ENCODE results near the gene ABR.

ABR gene

DNA sequence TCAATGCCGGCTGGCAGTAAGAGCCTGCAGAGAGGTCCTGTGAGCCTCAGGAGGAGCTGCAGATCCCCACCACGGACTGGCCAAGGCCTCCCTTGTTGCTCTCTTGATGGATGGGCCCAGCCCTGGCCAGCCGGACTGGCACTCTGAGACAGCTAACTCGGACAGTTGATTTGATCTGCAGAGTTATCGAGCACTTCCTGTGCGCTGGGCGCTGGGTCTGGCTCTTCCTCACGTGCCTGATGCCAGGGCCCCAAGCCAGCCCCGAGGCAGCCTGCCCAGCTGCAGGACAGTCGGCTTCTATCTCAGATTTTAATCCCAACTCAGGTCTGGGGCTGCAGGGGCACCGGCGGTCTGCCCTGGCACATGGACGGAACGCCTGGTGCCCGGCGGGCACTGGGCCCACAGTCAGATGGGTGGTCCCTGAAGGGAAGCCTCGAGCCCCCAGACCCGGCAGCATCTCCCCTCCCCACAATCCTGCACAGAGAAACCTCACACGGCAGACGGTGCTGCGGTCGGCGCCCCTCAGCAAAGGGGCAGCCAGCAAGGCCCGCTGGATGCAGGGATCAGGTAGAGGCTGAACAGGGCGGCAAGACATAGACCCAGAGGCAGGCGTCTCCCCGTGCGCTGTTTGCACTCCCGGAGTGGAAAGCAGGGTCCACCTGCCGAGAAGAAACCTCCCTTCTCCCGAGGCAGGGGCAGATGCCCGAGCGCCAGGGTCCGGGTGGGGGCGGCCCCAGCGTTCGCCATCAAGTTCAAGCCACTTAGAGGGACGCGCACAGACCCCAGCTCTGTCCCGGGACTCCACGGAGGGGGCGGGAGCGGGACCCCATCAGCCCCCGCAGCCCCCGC is 148.9 kb downstream of the ABR start:
- no peak for DNase-seq (ENCODE audit: low spot score)

DNA sequence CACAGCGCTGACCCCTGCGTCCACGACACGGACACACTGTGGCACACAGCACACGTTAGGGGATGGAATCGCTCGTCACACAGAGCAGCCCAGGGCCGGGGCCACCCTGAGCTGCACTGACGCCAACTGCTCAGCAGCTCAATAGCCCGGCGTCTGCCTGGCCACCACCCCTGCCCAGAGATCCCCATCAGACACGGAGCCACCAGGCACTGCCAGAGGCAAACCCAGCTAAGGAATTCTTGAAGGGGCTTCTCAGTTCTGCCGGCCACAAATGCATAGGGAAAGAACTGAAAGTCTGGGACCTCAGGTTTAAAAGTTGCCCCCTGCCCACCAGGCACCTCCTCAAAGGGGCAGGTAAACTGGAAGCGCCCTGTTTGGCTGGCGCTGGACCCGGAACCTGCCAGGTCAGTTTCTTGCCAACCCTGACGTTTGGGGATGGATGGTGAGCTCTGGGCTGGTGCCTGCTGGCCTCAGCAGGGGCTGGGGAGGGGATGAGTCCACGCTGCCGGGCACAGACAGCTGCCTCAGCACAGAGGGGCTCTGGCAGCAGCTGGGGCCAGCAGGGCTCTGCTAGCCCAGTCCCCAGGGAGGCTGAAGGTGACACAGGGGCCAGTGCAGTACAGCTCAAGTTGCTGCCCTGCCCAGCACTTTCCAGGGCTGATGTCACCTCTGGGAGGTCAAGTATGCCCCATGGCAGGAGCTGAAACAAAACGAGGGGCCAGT is 149.7 kb downstream of the ABR start:
- DNase-seq (ENCODE audit: low spot score), result no peak

DNA sequence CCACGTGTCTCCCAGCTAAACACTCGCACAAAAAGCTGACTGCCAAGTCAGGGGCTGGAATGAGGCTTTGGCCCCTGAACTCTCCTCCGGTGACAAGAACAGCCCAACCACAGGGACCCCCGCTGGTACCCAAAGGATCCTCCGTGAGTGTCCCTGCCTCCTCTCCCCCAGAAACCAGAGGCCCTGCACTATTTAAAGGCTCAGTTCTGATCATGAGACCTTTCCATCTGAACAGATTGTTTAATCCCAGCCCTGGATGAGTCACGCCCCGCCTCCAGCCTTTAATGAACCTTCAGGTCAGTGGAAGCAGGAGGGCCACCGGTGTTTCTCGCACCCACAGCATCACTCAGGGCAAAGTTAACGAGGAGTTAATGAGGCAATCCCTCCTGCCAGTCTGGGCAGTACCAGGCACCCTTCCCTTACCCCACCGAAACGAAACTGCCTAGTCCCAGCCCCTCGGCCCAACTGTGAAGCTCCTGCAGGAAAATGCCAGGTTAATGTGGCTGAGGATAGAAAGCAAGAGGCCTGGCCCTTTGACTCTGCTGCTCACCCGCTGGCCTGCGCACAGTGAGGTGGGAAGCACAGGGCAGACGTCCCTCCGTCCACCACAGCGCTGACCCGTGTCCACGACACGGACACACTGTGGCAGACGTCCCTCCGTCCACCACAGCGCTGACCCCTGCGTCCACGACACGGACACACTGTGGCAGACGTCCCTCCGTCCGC is 150.4 kb downstream of the ABR start:
- DNase-seq (ENCODE audit: low spot score), result peak; percentile 74

DNA sequence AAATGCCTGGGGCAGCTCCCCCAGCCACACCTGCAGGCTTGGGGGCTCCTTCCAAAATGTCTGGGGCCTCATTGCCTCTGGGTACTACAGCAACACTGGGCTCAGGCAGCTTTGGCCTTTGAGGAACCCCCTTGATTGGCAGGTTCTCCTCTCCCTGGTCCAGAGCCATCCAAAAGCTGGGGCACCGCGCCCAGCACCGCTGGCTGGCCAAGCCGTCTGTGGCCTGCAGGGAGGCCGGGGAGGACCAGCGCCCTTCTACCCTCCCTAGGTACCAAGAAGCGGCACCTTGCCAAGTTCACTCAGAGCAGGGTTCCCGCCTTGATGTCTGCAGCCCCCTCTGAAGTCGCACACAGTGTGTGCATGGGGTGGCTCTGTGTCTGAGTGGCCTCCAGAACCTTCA is 152.7 kb downstream of the ABR start:
- no peak for DNase-seq (ENCODE audit: low spot score)

DNA sequence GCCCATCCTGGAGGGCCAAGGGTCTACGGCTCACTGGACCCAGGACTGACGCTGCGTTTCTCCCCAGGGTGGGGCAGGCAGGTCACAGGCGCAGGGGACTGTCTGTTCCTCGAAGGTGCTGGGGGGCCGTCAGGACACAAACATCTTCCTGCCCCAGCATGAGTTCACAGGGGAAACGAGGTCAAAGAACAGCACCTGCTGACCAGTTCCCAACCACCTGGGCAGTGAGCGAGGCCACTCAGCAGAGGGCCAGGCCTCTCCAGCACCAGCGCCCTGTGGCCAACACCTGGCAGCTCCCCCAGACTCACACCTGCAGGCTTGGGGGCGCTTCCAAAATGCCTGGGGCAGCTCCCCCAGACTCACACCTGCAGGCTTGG is 153.2 kb downstream of the ABR start:
- DNase-seq (ENCODE audit: low spot score), result no peak

DNA sequence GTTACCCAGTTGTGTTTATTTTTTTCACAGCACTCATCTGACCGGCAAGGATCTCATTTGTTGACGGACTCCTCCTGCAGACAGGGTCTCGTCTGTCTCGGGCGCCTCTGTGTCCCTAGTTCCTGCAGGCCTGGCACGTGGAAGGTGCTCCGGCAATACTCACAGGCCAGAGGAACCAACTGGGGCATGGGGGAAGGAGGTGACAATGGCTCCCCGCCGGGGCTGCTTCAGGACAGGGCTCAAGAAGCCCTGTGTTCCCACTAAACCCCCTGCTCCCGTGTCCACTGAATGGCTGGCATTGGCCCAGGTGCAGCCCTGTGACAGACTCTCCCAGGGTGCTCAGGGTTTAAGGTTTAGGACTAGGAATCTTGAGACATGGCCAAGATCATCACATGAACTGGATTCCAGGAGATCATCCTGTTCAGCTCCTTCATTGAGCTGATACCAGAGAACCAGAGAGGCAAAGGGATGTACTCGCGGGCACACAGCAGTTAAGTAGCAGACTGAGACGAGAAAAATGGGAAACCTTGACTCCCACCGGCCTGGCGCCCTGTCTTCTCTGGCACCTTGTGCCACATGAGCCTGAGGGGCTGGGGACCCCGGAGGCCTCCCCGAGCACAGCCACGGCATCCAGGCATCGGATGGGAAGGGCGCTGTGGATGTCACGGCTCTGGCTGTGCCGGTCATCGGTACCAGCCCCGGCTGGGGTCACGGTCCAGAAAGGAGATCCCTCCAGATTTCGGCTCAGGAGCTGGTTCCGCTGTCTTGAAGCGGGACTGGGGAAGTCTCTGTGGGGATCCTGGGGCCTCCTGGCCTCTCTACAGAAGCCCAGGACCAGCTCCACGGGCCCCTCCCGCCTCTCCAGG is 153.8 kb downstream of the ABR start:
- no peak for DNase-seq (ENCODE audit: low spot score)

DNA sequence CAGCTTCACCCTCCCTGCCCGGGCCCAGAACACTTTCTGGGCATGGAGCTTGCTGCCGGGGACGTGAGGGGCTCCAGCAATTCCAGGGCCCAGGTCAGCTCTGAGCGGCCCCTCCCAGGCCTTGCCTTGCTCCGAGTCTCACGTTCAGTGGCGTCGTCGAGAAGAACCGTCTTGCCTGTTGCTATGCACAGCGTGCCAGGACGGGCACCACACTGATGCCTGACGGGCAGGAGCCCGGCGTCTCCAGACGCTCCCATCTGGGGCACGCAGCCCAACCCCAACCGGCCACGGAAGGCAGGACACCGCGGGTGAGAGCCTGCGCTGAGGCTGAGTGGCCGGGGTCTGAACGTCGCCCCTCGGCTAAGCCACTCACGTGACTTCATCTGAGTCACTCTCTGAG is 155.7 kb downstream of the ABR start:
- no peak for DNase-seq (ENCODE audit: low spot score)

DNA sequence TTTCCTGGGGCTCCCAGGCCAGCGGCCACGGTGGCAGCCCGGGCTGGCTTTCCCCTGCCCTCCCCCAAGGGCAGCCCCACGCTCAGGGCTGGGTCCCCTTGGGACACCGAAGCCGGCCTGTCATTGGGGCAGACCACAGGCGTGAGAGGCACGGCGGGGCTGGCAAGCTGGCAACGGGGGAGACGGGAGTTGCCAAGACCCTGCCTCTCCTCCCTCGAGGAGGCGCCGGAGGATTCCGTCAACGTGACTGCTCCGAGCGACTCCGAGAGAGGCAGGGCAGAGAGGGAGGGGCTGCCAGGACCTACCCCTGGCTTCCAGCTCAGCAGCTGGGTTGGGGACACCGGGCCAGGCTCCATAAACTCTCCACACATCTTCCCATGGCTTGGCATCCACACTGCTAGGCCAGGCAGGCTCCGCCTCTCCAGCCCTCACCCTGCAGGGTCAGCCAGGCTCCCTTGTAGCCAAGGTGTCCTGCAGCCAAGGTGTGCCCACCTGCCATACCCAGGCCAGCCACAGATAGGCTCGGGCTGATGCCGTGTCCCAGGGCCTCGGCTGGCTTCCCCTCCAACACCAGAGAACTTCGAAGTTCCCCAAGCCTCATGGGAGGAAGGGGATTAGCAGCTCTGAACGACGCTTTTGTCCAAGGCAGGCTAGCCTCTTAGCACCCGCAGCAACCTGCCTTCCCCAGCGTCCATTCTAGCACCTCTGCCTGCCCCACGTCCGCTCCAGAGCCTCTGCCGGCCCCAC is 157.3 kb downstream of the ABR start:
- DNase-seq (ENCODE audit: low spot score), result no peak

DNA sequence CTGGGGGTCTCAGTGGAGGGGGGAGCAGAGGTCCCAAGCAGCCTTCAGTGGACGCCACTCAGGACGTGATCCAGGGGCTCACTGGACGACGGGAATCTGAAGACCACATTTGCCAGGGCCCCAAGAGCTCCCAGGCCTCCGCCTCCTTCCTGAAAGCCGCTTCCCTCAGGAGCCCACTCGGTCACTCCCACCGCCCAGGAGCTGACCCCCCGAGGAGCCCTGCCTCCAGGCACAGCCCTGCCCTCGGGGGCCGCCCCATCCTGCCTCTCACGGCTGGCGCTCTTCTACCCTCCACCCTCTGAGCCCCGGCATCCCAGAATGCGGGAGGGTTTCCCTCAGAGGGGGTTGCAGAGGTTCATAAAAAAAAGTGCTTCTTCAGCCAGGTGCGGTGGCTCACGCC is 158.6 kb downstream of the ABR start:
- no peak for DNase-seq (ENCODE audit: low spot score)

DNA sequence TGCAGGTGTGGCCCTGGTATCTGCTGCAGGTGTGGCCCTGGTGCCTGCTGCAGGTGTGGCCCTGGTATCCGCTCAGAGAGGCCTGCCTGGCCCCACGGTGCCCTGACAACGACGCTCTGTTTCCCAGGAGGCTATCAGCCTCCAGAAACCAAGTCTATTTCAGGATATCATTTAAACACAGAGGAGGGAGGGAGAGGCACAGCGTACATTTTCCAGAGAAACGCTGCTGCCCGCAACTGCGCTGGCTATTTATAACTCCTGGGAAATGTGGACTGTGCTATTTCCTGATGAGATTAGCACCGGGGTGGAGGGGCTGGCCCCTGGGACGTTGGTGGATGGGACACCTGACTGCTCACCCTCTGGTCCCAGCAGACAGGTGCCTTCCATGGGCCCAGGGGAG is 160.3 kb downstream of the ABR start:
- peak; percentile 68 for DNase-seq (ENCODE audit: low spot score)

DNA sequence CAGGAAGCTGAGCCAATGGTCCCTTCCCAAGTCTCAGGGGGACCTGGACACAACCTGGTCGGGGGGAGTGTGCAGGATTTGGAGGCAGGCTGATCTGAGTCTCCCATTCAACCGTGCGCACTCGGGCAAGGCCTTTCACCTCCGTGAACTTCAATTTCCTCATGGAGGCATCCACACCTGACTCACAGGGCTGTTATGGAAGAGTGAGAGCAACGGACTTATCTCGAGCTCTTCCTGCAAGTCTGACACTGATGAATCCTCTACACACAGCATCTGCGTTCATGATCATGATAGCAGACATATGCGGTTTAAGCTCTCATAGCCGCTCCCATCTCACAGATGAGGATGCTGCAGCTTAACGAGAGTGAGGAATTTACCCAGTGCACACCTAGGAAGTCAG is 161.2 kb downstream of the ABR start:
- no peak for DNase-seq (ENCODE audit: low spot score)

DNA sequence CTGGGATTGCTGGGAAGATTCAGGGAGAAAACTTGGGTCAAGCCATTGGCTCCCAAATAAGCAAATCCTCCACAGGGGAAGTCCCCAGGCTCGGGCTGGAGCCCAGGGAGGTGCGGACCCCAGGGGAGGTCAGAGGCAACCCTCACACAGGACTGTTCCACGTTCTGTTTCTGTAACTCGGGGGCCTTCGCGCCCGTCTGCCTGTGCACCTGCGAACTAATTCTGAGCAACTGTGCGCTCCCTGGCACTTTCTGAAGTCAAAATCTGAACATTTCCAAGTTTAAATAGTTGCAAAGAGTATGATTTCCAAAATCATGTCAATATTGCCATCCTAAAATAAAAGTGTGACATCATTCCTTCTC is 166.1 kb downstream of the ABR start:
- DNase-seq (ENCODE audit: low spot score), result no peak

DNA sequence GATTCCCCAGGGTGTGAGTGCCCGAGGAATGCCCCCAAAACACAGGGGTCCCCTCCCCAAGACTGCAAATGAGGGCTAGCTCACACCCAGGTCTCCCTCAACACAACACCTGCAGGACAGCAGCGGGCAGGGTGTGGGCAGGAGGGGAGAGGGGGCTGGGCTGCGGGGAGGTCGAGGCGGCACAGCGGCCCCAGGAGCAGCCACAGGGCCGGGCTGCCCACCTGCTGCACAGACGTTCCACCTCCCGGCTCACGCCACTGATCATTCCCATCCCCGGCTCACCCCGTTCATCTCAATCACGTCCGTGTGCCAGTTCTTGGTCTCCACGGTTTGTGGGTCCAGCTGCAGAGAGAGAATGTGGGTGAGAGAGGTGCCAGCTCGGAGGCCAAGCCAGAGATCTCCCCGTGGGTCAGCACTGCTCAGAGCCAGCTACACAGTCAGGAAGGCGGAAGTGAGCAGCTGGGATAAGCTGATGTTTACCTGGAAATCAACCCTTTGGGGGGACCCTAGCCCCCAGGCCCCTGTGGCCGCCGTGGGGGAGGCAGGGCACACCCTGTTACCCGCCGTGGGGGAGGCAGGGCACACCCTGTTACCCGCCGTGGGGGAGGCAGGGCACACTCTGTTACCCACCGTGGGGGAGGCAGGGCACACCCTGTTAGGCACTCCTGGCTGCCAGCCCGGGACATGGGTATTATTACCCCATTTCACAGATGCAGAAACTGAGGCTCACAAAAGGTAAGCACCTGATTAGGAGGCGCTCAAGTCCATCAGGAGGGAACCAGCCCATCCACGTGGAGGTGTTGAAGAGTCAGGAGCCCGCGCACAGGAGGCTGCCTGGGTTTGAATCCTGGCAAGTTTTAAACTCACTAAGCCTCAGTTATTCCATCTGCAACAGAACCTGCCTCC is 166.7 kb downstream of the ABR start:
- no peak for DNase-seq (ENCODE audit: low spot score)

DNA sequence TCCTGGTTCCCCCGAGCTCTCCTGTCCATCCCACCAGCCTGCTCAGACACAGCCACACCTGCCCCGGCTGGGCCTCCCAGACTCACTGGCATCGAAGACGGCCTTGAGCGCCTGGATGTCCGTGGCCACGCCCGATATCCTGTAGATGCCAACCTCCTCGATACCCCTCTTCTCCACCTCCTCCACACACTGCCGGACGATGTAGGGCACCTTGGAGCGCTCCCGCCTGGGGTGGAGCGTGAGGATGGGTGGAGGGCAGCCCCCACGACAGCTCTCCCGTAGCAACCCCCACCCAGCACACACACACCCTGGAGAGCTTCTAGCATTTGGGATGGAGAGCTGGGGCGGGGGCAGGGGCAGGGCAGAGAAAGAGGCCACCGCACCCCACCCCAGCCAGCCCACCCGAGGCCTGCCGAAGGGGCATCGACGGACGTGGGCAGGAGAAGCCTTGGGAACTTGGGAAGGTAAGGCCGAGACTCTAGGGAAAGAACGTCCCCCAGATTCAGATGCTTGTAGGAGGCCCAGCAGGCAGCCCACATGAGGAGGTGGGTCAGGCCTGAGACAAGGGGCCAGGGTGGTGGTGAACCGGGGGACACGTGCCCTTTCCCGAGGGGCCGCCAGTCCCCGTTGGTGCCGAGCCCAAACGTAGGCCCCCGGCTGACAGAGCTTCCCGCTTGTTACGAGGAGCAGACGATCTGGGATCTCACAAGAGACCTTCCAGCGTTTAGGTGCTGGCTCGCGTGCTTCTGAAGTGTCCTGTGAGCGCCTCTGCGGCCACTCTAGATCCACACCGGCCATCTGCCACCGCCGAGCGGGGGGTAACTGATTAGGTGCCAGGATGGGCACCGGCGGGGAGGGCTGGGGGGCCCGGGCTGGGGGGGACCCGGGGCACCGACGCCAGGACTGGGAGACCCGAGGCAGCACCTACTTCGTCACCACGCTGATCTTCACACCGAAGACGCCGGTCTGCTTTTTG is 167.7 kb downstream of the ABR start:
- no peak for DNase-seq (ENCODE audit: low spot score)

DNA sequence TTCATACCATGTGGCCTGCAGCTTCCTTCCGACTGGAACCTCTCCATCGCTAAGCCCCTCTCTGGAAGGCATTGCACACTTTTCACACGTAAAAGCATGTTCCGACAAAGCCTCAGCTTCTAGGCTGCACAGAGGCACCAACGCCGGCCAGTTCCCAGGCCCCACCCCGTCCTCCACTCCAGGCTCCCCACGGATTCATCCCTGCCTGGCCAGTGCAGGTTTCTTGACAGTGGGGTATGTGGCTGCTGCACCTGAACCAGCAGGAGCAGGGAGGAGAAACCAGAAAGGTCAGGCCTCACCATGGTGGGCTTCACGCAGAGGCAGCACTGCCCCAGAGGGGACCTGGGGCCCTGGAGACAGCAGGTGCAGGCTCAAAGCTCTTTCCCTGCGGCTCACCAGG is 168.6 kb downstream of the ABR start:
- DNase-seq (ENCODE audit: low spot score), result no peak

DNA sequence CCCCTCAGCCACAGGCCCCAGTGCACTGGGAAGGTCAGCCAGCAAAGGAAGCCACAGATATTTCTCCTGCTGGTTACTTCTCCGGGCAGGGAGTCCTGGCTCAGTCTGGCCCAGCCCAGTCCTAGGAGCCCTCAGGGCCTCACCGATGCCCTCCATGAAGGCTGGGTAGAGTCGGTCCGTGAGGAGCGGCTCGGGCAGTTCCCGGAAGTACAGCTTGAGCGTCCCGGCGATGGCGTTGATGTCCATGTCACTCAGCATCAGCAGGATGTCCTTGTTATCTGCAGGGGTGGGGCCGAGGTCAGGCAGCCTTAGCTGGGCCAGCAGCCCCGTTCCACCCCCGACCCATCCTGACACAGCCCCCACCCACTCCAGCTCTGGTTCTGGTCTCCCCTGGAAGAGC is 169.2 kb downstream of the ABR start:
- DNase-seq (ENCODE audit: low spot score), result no peak

DNA sequence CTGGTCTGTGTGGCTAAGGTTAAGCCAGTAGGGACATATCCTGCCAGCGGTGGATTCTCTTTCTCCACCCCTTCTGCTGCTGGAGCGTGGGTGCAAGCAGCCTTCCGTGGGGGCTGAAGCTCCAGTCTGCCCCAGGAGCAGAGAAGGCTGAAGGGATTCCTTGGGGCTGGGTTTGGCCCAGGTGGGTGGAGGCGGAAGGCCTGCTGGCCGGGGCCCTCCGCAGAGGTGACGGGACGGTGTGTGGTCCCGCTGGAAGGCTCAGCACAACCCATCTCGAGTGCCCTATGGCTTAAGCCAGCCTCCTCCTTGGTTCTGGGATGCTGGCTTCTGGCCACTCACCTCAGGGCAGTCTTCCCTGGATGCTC is 169.7 kb downstream of the ABR start:
- no peak for DNase-seq (ENCODE audit: low spot score)

DNA sequence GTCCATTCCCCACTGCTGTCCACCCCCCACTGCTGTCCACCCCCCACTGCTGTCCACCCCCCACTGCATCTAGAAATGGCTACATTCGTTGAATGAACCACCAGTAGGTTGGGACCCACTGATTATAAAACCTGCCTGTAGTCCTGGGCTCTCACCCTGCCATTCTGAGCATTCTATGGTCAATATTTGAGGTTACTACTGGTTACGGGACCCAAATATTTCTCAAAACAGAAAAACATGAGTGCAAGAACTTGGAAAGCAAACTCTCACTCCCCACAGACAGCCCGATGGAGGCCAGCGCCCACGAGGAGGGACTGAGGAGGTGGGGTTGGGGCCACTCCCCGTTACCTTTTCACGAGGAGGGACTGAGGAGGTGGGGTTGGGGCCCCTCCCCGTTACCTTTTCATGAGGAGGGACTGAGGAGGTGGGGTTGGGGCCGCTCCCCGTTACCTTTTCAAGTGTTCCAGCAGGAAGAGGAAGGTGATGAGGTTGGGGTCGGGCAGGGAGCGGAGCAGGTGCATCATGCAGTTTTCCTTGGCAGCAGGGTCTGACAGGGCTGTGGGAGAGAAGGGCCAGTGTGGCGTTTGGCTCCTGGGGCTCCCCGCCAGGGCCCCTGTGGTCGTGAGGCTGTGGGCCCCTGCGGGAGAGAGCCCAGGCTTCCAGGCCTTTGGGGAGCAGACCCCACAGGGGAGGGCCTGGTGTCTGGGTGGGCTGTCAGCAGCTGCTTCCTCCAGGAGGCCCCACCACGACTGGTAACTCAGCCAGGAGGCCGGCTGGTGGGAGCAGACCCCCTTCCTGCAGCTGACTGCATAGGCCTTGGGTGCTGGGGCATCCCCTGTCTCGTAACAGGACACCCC is 170.3 kb downstream of the ABR start:
- DNase-seq (ENCODE audit: low spot score), result no peak

All from hepatic stellate cell (primary cell).